Astrocyte of the hippocampus (primary cell): ENCODE results near the gene AK8.

Experiments used
- DNase-seq: peaks from one replicate; pipeline ENCODE4 v3.0.0; 2011; ENCODE audit warnings: low read depth, low spot score

The AK8 gene

DNA sequence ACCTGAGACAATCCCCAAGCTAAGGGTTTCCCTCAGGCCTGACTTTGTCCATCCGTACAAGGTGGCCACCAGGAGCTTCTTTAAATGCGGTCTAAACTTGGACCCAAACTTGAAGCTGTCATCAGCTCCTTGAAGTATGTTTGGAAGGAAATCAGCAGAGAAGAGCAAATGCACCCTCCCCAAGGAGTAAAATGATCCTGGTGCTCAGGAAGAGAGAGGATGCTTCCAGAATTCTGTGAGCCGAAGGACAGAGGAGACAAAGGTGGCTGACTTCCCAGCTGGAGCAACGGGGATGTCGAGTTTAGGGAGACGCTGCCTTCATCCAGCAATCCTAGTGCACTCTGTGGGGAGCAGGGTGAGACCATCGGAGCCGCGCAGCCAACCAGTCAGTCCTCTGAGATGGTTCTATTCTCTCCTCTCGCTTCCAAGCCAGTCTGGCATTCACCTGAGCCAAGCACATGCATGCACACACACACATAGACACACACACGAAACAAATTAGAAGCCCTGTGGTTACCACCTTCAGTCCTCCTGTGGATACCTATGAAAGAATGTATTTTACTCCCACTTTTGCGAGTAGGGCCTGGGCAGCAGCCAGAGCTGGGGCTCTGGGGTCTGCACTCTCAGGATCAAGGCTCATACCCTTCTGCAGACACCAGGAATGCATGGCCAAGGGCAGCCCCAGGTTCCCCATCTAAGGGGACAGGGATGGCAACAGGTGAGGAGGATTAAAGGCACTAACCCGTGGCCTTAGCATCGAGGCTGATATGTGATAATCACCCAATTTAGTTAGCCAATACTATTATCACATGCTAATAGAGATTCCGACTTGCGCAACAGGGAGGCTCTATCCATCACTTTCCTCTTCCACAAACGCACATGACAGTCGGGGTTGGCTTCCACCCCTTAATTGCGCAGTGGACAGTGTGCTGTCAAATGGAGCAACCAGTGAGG, 132.1 kb downstream of the AK8 start:
- DNase-seq = no peak

DNA sequence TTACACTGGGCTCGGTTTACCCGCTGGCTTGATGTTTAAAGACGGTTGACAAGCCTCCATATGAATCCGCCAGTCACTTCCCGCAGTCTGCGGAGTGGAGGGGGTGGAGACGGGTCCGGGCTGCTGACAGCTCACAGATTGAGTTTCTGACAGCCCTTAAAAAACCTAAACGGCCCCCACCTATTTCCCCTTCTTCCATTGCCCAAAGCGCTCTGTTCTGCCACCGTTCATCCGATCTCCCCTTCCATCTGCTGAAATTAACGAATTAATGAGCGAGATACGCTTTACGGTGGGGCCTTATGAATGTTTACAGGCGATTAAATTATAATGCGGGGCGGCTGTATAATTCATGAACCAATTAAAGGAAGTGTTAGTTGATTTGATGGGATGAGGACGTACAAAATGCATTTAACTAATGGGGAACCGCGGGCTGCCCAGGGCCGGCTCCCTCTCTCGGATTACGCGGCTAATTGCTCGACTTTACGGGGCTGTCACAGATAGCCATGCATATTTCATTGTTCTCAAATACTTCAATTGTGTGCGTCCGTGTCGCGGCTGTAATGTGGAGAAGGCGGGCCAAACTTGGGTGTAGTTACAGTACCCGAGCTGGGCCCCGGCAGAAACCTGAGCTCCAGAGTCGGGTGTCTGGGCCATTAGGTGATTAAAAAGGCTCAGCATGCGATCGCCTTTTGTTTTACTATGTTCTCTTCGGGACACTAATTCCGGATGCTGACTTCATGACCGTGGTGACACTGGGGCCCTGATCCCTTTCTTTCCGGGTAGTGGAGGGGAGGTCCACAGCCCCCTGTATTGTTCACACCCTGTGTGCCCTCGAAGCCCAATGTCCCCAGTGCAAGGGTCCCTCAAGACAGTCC, 133.0 kb downstream of the AK8 start:
- peak; percentile 21 for DNase-seq

DNA sequence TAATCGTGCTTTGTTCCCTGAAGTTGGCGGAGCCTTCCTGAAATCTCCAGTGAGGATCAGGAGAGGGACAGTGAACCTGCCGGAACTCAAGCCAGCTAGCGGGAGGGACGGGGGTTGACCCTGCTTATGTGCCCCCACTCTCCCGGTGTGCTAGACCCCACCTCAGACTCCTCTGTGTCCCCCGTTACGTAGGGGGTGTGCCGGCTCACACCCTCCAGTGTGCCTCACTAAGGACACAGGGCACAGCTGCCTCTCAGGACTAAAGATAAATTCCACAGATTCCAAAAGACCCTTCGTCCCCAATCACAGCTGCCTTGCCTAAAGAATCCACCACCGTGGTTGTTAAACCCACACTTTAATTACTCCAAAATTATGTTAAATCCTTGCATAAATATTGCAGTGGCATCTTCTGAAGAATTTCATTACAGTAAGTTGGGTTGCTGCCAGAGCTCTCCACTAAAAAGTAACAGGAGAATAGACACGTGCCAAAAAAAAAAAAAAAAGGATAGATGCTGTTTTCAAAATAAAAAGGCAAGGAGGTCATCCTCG, 134.1 kb downstream of the AK8 start:
- DNase-seq = no peak

DNA sequence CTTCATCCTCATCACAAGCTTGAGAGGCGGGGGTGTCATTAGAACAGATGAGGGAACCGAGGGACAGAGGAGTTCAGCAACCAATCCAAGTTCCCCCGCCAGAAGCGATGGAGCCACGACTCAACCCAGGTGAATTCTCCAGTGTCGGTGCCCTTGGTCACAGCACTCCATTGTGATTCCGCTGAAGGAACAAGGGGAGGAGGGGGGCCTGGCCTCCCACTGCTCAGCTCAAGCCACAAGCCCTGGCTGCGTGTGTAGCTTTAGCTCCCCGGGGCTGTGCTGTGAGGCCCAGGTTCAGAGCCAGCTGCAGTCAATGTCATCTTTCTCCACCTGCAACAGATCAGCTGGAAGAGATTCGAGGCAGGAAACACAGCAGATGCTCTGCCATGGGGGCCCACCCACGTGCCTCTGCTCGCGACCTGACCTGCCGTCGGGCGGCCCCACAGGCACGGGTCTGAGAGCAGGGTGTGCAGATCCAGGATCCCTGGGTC, 135.2 kb downstream of the AK8 start:
- no peak for DNase-seq

DNA sequence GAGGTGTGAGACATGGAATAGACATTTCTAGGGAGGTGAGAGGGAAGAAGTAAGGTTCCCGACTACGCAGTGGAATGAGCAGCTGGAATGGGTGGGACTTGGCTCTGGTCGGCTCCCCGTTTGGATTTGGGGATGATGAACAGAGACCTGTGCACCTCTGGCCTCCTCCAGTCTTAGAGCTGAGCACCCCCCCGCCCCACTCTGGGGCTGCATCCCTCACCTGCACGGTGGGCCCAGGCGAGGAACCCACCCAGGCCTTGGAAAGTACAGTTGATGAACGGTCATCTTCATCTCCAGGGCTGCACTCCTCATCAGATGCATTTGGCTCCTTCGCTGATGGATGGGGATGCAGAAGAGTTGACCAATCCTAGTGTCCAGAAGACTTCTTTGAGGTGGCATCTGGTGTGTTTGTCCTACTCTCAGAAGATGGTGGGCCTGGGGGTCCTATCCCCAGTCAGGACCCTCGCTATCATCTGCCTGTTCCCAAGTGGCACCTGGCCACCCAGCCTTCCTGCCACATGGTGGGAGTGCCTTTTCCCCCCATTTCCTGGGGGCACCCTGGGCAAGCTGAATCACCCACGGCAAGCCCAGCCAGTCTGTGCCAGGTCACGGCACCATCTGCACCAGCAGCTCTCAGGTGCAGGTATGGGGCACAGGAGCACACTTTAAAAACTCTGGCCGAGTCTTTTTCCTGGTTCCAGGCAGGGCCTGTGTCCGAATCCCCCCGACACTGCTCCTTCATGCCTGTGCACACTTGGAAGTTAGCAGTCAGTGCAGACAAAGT, 137.4 kb downstream of the AK8 start:
- no peak for DNase-seq

DNA sequence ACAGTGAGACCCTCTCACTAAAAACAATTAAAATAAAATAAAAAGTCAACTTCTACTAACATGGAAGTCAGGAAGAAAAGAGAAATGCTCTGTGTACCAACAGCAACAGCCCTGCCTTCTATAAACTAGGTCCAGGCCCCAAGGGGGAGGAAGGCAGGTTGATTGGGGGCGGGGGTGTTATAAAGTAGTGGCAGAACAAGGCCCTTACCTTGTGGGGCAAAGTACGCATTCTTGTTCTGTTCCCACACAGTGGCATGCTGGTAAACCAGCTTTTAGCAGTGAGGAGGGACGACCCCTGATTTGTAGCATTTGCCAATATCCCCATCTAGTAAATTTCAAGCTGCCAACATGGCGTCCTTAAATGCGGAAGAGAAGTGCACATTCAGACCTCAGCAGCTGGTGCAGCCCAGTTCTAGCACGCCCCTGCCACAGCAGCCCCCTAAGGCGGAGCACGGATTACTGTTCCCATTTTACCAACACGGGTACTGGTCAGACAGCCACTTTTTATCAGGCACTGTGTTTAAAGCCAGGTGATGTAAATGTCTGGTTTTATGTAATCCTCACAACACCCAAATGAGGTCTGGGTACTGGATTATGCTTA, 138.3 kb downstream of the AK8 start:
- no peak for DNase-seq

DNA sequence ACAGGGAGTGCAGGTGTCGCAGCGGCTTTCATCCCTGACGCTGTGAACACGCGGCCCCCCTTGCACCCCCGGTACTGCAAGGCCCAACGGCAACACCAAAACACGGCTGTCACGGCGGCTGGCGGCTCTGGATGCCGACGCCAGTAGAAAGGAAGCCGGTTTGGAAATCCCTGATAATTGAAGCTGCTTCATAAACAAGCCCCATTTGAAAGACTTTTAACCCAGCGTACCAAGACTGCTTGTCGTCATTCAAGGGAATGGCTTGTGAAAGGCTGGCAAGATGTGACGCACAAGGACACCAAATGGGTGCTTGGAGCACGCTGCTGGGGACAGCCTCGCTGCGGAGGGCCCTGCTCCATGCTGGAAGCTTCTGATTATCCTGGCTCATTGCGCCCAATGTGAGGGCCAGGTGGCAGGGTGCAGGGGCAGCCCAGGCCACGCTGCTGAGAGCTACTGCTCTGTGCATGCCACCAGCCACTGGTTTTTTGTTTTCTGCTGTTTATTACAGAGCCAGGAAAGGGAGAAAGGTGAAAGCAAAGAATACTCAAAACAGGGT, 144.7 kb downstream of the AK8 start:
- peak; percentile 9 for DNase-seq

DNA sequence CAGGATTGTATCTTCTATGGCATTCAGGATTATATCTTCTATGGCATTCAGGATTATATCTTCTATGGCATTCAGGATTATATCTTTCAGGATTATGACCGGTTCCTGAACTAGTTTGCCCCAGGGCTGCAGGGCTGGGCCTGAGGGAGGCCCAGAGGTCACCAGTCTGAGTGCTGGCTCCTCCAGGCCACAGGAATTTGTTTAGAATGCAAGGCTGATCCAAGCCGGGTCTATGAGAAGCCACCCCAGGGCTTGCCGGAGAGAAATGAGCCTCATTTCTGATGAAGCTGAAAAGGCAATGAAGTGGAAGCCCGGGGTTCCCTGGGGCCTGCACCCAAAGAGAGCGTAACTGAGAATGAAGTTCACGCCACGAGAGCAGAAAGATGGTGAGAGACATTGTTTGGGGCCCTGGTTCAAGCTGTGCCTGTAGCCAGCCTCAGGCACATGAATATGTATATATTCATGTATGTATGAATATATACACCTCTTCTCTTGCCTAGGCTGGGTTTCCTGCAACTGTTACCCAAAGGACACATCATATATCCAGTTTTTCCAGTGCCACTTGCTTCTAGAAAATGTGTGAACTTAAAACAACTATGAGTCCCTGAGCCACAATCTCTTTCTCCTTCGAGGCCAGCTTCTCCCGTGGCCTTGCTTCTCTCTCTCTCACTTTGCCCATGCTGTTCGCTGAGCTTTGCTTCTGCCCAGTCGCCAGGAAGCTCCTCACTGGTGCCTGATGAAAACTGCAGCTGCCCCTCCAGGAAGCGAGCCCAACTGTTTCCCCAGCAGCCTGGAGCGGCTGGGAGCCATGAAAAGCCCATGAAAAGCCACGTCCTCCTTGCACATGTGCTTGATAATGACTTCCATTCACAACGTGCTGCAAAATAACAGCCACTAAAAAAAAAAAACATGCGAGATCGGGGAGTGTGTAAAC, 145.5 kb downstream of the AK8 start:
- DNase-seq = peak; percentile 64

DNA sequence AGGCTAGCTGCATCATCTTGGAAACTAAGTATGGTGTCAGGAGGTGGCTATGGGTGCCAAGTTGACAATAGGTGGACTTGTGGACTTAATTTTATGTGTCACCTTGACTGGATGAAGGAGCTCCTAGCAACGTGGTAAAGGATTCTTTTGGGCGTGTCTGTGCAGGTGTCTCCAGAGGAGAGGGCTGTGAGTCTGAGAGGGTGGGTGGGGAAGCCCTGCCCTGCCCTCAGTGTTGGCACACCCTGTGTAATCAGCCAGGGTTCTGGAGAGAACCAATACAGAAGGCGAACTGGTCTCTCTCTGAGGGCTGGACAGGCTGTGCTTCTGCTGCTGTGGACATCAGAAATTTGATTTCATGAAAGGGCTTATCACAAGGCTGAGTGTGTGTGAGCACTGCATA, 146.9 kb downstream of the AK8 start:
- DNase-seq = no peak

DNA sequence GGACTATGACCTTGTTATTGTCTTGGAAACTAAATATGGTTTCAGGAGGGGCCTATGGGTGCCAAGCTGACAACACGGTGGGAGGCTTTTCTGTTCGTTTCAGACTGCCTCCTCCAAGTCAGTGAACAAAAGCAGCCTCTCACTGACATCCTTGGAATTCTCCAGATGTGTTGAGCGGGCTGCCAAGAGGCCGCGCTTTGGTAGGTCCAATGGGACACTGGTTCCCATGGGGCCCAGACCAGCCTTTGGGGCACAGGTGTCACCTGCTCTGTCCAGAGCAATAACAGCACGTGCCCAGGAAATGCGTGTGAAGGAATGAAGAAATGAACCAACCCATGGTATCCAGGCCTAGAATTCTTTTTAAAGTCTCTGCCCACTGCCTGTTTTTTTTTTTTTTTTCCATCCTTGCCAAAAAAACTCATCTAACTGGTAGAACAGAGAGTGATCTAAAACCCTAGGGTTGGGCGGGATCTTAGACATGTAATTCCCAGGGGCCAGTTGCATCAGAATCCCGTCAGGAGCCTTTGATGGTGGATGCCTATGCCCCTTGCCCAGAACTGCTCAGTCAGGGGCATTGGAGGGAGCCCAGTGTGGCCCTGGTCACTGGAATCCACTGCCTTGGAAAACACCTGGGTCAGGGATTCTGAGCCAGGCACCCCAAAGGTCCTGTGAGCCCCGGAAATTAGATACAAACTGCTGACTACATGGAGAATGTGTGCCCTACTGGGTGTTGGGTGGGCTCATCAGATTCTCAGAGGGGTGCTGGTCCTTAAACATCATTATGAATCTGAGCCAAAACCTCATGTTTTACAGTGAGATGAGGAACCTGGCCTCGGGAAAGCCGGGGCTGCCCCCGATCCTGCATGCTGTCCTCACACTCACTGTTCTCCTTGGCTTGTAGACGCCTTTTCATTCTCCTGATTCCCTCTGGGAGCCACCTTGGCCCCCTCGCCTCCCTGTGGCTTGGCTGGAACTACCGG, 147.7 kb downstream of the AK8 start:
- DNase-seq = no peak

DNA sequence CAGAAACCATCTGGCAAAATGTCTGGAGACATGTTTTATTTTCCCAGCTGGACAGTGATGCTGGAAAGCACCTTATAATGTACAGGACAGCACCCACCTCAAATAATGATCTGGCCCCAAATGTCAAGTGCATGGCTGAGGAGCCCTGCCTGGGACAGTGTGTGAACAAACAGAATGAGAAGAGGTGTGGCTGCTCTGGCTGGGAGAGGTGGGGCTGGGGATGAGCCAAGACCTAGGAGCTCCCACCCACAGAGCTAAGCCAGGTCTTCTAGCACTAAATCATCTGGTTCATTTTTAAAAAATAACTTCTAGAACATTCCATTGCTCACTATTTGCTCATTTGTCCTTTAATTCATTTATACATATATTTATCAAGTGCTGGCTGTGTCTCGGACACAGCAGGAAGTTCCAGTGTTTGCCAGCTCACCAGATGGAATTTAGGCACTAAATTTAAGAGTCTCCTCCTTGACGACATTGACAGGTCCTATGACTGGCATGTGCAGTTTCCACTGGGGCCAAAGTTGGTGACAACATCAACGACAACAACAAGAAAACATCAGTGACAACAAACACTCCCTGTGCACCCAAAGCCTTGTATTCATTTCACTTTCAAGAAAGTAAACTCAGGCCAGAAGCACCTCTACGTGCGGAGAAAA, 148.7 kb downstream of the AK8 start:
- DNase-seq = no peak

DNA sequence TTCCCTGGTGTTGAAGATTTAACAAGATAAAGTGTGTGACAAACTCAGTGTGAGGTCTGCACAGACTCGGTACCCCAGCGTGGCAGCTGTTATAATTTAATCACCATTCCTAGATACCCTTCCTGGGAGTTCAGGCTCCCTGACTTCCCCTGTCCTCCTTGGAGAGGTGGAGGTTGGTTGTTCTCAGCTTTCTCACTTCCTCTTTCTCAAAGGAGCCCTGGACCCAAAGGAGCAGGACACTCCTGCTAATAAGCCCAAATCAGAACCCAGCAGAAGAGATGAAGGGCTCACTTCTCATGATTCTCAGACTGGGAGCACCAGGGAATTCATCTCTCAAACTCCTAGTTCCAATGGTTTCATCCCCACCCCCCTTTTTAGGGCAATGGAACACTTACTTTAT, 149.6 kb downstream of the AK8 start:
- no peak for DNase-seq

DNA sequence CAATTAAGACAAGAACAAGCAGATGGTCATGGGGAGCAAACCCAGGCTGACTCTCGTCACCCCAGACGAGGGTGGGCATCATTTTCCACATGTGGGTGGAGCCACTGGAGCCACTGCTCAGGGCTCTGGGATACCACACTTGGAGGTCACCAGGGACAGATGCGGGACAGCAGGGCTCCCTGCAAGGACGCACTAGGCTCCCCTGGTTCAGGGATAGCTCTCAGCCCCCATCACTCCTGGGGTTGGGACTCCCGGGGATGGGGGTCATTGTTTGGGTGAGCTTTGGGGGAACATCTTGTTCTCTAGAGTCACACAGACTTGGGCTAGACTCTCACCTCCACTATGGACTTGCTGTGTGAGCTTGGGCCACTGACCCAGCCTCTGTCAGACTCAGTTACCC, 150.0 kb downstream of the AK8 start:
- DNase-seq = no peak

DNA sequence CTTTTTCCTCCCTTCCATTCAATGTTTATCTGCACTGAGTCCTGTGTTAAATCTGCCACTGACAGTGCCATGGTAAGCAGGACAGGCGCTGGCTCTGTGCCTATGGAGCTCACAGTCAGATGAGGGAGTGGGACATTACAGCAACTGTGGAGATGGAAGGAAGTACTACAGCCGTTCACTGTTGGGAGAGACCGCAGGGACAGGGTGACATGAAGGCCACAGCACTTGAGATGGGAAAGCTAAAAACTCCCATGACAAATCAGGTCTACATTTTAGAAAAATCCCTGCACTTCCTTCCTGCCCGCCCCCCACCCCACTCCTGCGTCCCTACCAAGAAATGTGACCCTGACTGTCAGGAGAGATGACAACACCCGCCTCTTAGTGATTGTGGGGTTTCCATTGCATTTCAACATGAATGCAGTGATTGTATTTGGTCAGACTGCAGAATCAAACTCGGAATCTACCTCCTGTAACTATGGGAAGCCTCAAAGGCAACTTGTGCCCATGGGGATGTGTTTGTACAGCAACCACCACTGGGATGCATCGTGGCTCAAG, 151.4 kb downstream of the AK8 start:
- DNase-seq = no peak

DNA sequence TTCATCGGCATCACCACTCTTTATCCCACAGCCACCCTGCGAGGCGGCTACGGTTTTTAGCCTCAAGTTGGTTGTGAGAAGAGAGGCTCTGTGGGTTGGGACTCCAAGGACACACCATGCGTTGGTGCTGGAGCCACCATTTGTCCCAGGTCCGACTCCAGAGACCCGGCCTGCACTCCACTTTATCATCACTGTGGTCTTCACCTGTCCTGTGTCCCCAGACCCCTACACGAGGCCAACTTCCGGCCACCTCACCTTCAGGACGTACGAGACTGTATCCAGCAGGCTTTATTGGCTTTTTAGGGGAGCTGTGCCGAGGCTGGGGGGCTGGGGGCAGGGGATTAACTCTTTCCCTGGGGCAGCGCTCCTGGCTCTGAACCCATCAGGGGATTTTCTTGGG, 152.8 kb downstream of the AK8 start:
- no peak for DNase-seq

DNA sequence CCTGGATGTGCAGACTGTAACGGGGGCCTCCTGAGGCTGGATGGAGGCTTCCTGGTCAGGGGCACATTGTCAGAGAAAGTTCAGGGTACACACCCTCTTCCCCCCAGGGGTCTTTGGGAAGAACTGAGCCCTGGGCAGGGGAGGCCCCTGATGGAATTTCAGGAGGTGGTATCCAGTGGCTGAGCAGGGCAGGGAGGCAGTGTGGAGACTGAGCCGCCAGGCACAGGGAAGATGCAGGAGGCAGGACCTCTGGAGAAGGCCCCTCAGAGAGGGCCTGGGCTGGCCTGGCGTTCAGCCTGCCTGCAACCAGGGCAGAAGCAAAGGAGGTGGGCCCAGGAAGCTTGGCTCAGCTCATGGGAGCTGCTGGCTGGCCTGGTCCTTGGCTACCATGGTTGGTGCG, 154.3 kb downstream of the AK8 start:
- no peak for DNase-seq

DNA sequence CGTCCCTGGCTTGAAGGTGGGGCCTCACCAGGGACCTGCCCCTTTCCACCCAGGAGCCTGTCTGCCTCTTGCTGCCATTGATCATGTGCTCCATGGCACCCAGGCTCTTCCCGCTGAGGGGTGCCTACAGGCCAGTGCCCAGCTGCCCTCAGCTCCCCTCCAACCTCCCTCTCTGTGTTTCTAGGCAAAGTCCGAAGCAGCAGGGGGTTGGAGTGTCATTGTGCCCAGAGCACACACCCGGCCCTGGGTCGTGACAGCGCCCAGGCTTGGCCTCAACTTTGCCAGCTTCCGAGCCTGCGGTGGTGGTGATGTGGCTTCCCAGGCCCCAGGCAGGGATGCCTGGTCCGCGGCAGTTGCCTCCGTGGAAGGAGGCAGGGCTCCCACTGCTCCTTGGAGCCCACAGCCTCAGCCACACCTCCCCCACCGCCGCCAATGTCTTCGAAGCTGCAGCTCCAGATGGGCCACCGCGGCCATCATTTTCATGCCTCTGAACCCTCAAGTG, 155.5 kb downstream of the AK8 start:
- DNase-seq = no peak
